ENCODE measurements around the gene TAF11L5.
A peak's percentile ranks its signal among the peaks of the same experiment; 100 is the strongest.
"Not testable (repeated sequence)": the region's sequence is repeated elsewhere in the genome, so short reads cannot be mapped to it uniquely, and the experiment has no call there.

The TAF11L5 gene

GRCh38 chr5:17524935-17525334, at the start of gene TAF11L5:
Gene TAF11L5 (plus strand): TSS chr5:17525235.
- not testable (repeated sequence) for DNase-seq

GRCh38 chr5:17477043-17477442, 48.0 kb upstream of the TAF11L5 start:
- DNase-seq: no peak

GRCh38 chr5:17477573-17478265, 47.3 kb upstream of the TAF11L5 start:
- peak; percentile 48 for DNase-seq

GRCh38 chr5:17481378-17481777, 43.7 kb upstream of the TAF11L5 start:
- peak; percentile 18 for DNase-seq

- DNase-seq: no peak
These were observed 42.2 kb upstream of the TAF11L5 start for GRCh38 chr5:17482790-17483189.

GRCh38 chr5:17486464-17487173, 38.4 kb upstream of the TAF11L5 start:
- DNase-seq: not testable (repeated sequence)

- no peak for DNase-seq
These were observed 37.9 kb upstream of the TAF11L5 start for GRCh38 chr5:17487174-17487512.

- not testable (repeated sequence) for DNase-seq
These were observed 33.8 kb upstream of the TAF11L5 start for GRCh38 chr5:17491257-17491656.

GRCh38 chr5:17492770-17493169, 32.3 kb upstream of the TAF11L5 start:
- no peak for DNase-seq

GRCh38 chr5:17497446-17497845, 27.6 kb upstream of the TAF11L5 start:
- no peak for DNase-seq

GRCh38 chr5:17497931-17498330, 27.1 kb upstream of the TAF11L5 start, which contains the start of gene TAF11L2:
Gene TAF11L2 (plus strand): TSS chr5:17498231.
- not testable (repeated sequence) for DNase-seq

GRCh38 chr5:17511775-17512325, 13.2 kb upstream of the TAF11L5 start:
- DNase-seq: no peak

- DNase-seq: not testable (repeated sequence)
These were observed 7.5 kb upstream of the TAF11L5 start for GRCh38 chr5:17517526-17517925.

GRCh38 chr5:17518067-17518466, 7.0 kb upstream of the TAF11L5 start, which contains the start of gene TAF11L3:
Gene TAF11L3 (plus strand): TSS chr5:17518367.
- not testable (repeated sequence) for DNase-seq

GRCh38 chr5:17519508-17519907, 5.5 kb upstream of the TAF11L5 start:
- not testable (repeated sequence) for DNase-seq

GRCh38 chr5:17521501-17521900, 3.5 kb upstream of the TAF11L5 start, which contains the start of gene TAF11L4:
Gene TAF11L4 (plus strand): TSS chr5:17521801.
- not testable (repeated sequence) for DNase-seq

- not testable (repeated sequence) for DNase-seq
These were observed 1.5 kb downstream of the TAF11L5 start for GRCh38 chr5:17526504-17526903.

- not testable (repeated sequence) for DNase-seq
These were observed 3.3 kb downstream of the TAF11L5 start, which contains the start of gene TAF11L6 for GRCh38 chr5:17528369-17528768. Gene TAF11L6 (plus strand): TSS chr5:17528669.
